Stimulated activated CD4-positive, alpha-beta T cell treated with anti-CD3 and anti-CD28 coated beads, Interleukin-12 subunit alpha, Interleukin-12 subunit beta, amount 100 ng/mL, for 24 hours (primary cell): ENCODE measurements around the gene GOLGA7B.

ENCODE experiments used
- DNase-seq, 2 experiments: peaks; one replicate each; pipeline ENCODE4 v3.0.0-alpha.2; 2020; ENCODE audit warnings: low read depth in 2 of 2

GOLGA7B gene

GRCh38 chr10:97867220-97867800 is 17.7 kb downstream of the GOLGA7B start:
- no peak for DNase-seq

- no peak for DNase-seq
Measured at GRCh38 chr10:97868134-97868685, 18.6 kb downstream of the GOLGA7B start.

GRCh38 chr10:97869091-97870042 is 19.7 kb downstream of the GOLGA7B start:
- DNase-seq: peak; percentile 67 to 78

GRCh38 chr10:97870990-97871389 is 21.3 kb downstream of the GOLGA7B start:
- DNase-seq: no peak

- no peak for DNase-seq
Measured at GRCh38 chr10:97873569-97873968, 23.9 kb downstream of the GOLGA7B start.

- no peak for DNase-seq
Measured at GRCh38 chr10:97874332-97874731, 24.7 kb downstream of the GOLGA7B start.

GRCh38 chr10:97875391-97875790 is 25.7 kb downstream of the GOLGA7B start:
- DNase-seq: no peak

GRCh38 chr10:97876402-97876801 is 26.8 kb downstream of the GOLGA7B start:
- no peak for DNase-seq

- no peak for DNase-seq
Measured at GRCh38 chr10:97879241-97879640, 29.6 kb downstream of the GOLGA7B start.

GRCh38 chr10:97880109-97880508 is 30.5 kb downstream of the GOLGA7B start:
- no peak for DNase-seq

GRCh38 chr10:97882142-97883091 is 32.8 kb downstream of the GOLGA7B start:
- no peak for DNase-seq

- no peak for DNase-seq
Measured at GRCh38 chr10:97883092-97883485, 33.4 kb downstream of the GOLGA7B start.

- DNase-seq: no peak
Measured at GRCh38 chr10:97886286-97886685, 36.6 kb downstream of the GOLGA7B start.

- no peak for DNase-seq
Measured at GRCh38 chr10:97887399-97887798, 37.8 kb downstream of the GOLGA7B start.

- DNase-seq: no peak
Measured at GRCh38 chr10:97888134-97888533, 38.5 kb downstream of the GOLGA7B start.

GRCh38 chr10:97888641-97889262 is 39.1 kb downstream of the GOLGA7B start:
- no peak for DNase-seq

GRCh38 chr10:97889461-97890265 is 40.0 kb downstream of the GOLGA7B start:
- DNase-seq: no peak

- no peak for DNase-seq
Measured at GRCh38 chr10:97891497-97892167, 42.0 kb downstream of the GOLGA7B start.

GRCh38 chr10:97892506-97892905 is 42.9 kb downstream of the GOLGA7B start:
- no peak for DNase-seq

- DNase-seq: no peak
Measured at GRCh38 chr10:97892939-97893338, 43.3 kb downstream of the GOLGA7B start.
